Daoy (cell line): ENCODE measurements around the gene TEKTIP1. TPM values are rescaled to one million over a fixed set of nuclear protein-coding genes. Genes with fewer than 3 reads are reported as not detected.
A peak's percentile ranks its signal among the peaks of the same experiment; 100 is the strongest.

Source experiments
- DNase-seq: peaks from one replicate; pipeline ENCODE4 v3.0.0-alpha.2; 2015; ENCODE audit warnings: low read depth
- total RNA-seq: library from RNA; depleted of rRNA; stranded (reverse); fragments of >200 nt; shearing (Covaris generic); gene quantifications from 2 replicates; pipeline ENCODE4 v1.2.3, GENCODE V29; 2014

Gene TEKTIP1
- total RNA-seq, 1 experiment from 2014 or later = not detected

- no peak for DNase-seq
These were observed 1.3 kb upstream of the TEKTIP1 start for GRCh38 chr19:3537438-3538240.

- DNase-seq = no peak
These were observed 580 bp upstream of the TEKTIP1 start for GRCh38 chr19:3538258-3538929.

DNA sequence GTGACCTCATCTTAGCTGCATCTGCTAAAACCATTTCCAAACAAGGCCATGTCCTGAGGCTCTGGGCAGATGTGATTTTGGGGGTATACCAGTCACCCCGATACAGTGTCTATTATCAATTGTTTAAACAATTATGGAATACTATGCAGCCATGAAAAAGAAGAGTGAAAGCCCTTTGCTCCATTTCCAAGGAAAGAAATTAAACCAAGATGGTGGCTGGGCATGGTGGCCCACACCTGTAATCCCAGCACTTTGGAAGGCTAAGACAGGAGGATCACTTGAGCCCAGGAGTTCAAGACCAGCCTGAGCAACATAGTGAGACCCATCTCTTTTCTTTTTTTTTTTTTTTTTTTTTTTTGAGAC is 763 bp downstream of the TEKTIP1 start:
- no peak for DNase-seq

DNA sequence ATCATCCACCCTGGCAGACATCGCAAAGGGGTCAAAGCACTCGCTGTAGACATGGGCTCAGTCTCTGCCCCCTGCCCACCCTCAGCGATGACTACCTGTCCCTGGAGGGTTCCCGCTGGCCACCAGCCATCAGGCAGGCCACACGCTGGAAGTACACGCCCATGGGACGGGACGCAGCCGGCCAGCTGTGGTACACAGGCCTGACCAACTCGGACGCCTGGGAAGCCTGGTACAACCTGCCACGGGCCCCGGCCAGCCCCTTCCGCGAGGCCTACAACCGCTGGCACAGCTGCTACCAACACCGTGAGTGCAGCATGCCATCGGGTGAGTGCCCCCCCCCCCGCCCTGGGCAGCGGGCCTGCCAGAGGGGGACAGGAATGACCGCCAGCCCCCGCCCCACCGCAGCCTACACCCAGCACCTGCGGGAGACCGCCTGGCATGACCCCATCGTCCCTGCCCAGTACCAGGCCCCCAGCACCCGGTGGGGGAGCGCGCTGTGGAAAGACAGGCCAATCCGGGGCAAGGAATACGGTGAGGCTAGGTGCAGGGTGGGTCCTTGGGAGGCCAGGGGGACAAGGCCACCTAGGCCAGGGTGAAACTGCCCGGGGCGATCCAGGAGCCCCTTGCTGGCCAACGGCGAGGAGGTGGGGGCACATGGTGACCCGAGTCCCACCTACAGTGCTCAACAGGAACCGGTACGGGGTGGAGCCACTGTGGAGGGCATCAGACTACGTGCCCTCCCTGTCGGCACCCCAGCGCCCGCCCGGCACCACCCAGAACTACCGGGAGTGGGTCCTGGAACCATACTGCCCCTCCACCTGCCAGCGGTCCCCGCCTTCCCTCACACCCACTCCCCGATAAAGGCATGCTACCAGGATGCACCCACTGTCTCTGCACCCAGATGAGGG is 4.4 kb downstream of the TEKTIP1 start:
- DNase-seq = no peak

- DNase-seq = no peak
These were observed 5.0 kb downstream of the TEKTIP1 start for GRCh38 chr19:3544058-3544376.

GRCh38 chr19:3544742-3545668 is 6.0 kb downstream of the TEKTIP1 start:
- DNase-seq = peak; percentile 69

GRCh38 chr19:3545669-3546034 is 6.7 kb downstream of the TEKTIP1 start:
- no peak for DNase-seq

- no peak for DNase-seq
These were observed 7.1 kb downstream of the TEKTIP1 start for GRCh38 chr19:3546119-3546518.

GRCh38 chr19:3547301-3547731 is 8.3 kb downstream of the TEKTIP1 start:
- no peak for DNase-seq

- DNase-seq = no peak
These were observed 8.9 kb downstream of the TEKTIP1 start for GRCh38 chr19:3547767-3548282.

GRCh38 chr19:3548606-3549005 is 9.6 kb downstream of the TEKTIP1 start:
- no peak for DNase-seq

- no peak for DNase-seq
These were observed 10.8 kb downstream of the TEKTIP1 start for GRCh38 chr19:3549816-3550215.

GRCh38 chr19:3550947-3551791 is 12.2 kb downstream of the TEKTIP1 start:
- peak; percentile 3 for DNase-seq

DNA sequence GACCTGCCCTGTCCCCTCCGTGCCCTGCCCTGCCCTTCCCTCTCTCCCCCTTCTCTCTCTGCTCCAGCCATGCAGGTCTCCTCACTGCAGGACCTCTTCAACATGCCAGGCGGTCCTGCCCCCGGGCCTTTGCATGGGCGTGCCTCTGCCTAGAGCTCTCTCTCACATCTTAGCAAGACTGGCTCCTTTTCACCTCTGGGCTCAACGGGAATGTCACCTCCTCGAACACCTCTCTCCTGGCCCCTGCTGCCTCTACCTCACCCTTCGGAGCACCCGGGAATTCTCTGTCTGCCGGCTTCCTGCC is 12.8 kb downstream of the TEKTIP1 start:
- peak; percentile 5 for DNase-seq

- no peak for DNase-seq
These were observed 15.5 kb downstream of the TEKTIP1 start for GRCh38 chr19:3554254-3555083.

GRCh38 chr19:3555653-3556422 is 16.9 kb downstream of the TEKTIP1 start:
- DNase-seq = no peak

DNA sequence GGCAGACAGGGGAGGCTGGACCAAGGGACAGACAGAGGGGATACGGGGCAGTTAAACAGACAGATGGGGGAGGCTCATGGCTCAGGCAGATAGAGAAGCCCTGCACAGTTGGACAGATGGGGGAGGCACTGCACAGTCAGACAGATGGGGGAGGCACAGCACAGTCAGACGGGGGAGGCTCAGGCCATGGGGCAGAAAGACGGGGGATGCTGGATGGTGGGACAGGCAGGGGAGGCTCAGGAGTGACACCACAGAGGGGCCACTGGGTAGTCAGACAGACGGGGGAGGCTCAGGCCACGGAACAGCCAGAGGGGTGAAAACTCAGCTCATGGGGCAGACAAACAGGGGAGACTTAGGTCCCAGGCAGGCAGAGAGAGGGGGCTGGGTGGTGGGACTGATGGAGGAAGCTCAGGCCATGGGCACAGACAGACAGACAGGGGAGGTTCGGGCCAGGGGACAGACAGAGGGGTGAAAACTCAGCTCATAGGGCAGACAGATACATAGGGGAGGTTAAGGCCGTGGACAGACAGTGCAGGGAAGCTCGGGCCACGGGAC is 17.5 kb downstream of the TEKTIP1 start:
- no peak for DNase-seq

- DNase-seq = peak; percentile 76
These were observed 18.0 kb downstream of the TEKTIP1 start for GRCh38 chr19:3556978-3557460.
